Brain microvascular endothelial cell (primary cell): Measurements from ENCODE around the gene TSHZ3.

Experiments used
- DNase-seq: peaks from one replicate; pipeline ENCODE4 v3.0.0-alpha.2; 2020
- H3K27ac ChIP-seq: fragments of 250-450 bp; sonication (Bioruptor Pico); 2 replicates; pipeline ENCODE4 v1.5.1; 2020; ENCODE audit warnings: mild to moderate bottlenecking, moderate library complexity
- H3K27me3 ChIP-seq: fragments of 250-450 bp; sonication (Bioruptor Pico); replicated peaks from 2 replicates; pipeline ENCODE4 v1.5.1; 2020; ENCODE audit warnings: mild to moderate bottlenecking
- H3K36me3 ChIP-seq: fragments of 250-450 bp; sonication (Bioruptor Pico); replicated peaks from 2 replicates; pipeline ENCODE4 v1.5.1; 2020; ENCODE audit warnings: mild to moderate bottlenecking
- H3K4me3 ChIP-seq: 2 replicates; pipeline ENCODE4 v1.5.1; 2011; ENCODE audit warnings: low read depth, mild to moderate bottlenecking, control low read depth, low read length, moderate library complexity
- CTCF ChIP-seq: IDR thresholded peaks from 2 replicates; pipeline ENCODE4 v1.5.1; 2011; ENCODE audit warnings: low read depth, mild to moderate bottlenecking, moderate library complexity, low read length, control low read depth, inconsistent platforms; ENCODE audit errors: missing control alignments
- in situ Hi-C: cut with HindIII; loops from 2 replicates; pipeline ENCODE4 v1.10.0; 2017; ENCODE audit warnings: low sequenced_read_pairs, low pct_ligation_motif_present

The TSHZ3 gene

GRCh38 chr19:31264041-31264778 is 85.0 kb downstream of the TSHZ3 start:
- TF ChIP-seq CTCF = no peak
- in situ Hi-C loops = no loop called here
- no peaks in the 10 kb centered on the region for H3K36me3 ChIP-seq

DNA sequence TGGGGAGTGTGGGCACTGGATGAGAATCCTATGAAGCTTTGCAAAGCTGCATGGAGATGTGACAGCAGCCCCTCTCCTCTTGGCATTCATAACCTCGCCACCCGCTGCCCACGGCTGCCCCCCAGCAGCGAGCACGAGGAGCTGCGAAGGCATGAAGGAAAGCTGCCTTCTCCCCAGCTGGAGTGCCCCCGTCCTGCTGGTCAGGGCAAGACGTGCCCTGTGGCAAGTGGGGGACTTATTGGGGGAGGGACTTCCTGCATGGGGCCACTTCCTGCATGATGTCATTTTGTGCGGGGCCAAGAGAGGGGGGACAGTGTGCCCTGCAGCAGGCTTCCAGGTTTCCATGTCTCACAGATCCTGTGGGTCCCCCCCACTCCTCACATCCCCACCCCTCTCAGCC is 85.9 kb downstream of the TSHZ3 start:
- Histone ChIP-seq H3K36me3 (no peaks in the 10 kb centered on the region), H3K27ac (no peak overlapping the region), H3K27me3 (no peaks in the 10 kb centered on the region), H3K4me3 (no peak overlapping the region)
- no peak for DNase-seq
- in situ Hi-C loops = no loop called here
- TF ChIP-seq CTCF = no peak

More at GRCh38 chr19:31264041-31264778, 85.0 kb downstream of the TSHZ3 start:
- H3K27me3 ChIP-seq = no peaks in the 10 kb centered on the region
- no peak overlapping the region for H3K27ac ChIP-seq
- no peak overlapping the region for H3K4me3 ChIP-seq
- DNase-seq = no peak

- no peak overlapping the region for H3K27ac ChIP-seq
- no peak overlapping the region for H3K4me3 ChIP-seq
- no peaks in the 10 kb centered on the region for H3K36me3 ChIP-seq
- in situ Hi-C loops = no loop called here
- H3K27me3 ChIP-seq = no peaks in the 10 kb centered on the region
- TF ChIP-seq CTCF = no peak
- no peak for DNase-seq
Measured at GRCh38 chr19:31262725-31263191, 86.5 kb downstream of the TSHZ3 start.

DNA sequence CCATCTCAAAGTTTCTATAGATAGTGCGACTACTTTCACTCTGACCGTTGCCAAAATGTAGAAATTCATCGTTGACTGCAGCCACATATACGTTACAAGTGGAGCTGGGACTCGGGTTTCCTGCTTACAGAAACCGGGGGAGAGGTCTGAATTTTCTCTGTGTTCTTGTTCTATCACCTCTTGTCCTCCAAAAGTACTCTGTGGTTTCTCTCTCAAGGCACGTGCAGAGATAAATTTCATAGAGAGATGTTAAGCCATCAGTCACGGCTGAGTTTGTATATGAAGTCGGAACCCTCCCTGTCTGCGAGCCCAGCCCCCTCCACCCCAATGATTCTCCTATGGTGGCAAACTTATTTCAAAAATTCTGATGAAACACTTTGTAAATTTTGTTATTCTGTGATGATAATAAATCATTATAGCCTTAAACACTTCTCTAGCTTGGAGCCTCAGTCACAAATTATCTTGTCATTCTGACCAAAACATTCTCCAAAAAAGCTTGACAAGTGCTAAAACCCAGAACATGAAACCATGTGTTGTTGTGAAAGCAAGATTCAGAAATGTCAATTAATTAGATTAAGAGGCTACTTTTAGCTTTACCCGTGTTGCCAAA is 87.5 kb downstream of the TSHZ3 start:
- TF ChIP-seq CTCF = no peak
- Histone ChIP-seq H3K27me3 (no peaks in the 10 kb centered on the region), H3K27ac (no peak overlapping the region), H3K36me3 (no peaks in the 10 kb centered on the region), H3K4me3 (no peak overlapping the region)
- DNase-seq = no peak
- in situ Hi-C loops = no loop called here

GRCh38 chr19:31261019-31261602 is 88.1 kb downstream of the TSHZ3 start:
- no peak for DNase-seq
- in situ Hi-C loops = no loop called here
- TF ChIP-seq CTCF = no peak

More at GRCh38 chr19:31261019-31261602, 88.1 kb downstream of the TSHZ3 start:
- no peaks in the 10 kb centered on the region for H3K36me3 ChIP-seq
- H3K27me3 ChIP-seq = no peaks in the 10 kb centered on the region
- H3K4me3 ChIP-seq = no peak overlapping the region
- H3K27ac ChIP-seq = no peak overlapping the region
